Natural killer cell treated with Interleukin-12 subunit alpha and Interleukin-12 subunit beta and Interleukin-15 and Interleukin-18, amount 100 ng/mL, for 72 hours (primary cell): ENCODE measurements around the gene GMPPB. TPM values are rescaled to one million over a fixed set of nuclear protein-coding genes. Genes with fewer than 3 reads are reported as not detected.

Experiments used
- ATAC-seq, 2 donors: fragments of 150-1000 bp; cut with Tn5 transposase in 1 of 2; sonication (Bioruptor Pico), chemical (Tn5 transposase) in 1 of 2; 2 replicates each; pipeline ENCODE4 v1.10.0; 2021
- DNase-seq: peaks from one replicate; pipeline ENCODE4 v3.0.0; 2022; ENCODE audit warnings: low spot score
- H3K27ac Mint-ChIP-seq, 2 donors: 1 replicate in 1 of 2; 2 replicates in 1 of 2; pipeline ENCODE4 v1.8.0; 2022; ENCODE audit warnings: mixed read lengths in 2 of 2, mild to moderate bottlenecking in 1 of 2, moderate library complexity in 1 of 2
- H3K27me3 Mint-ChIP-seq, 2 donors: 1 replicate in 1 of 2; 2 replicates in 1 of 2; pipeline ENCODE4 v1.8.0; 2022; ENCODE audit warnings: mixed read lengths in 2 of 2
- H3K36me3 Mint-ChIP-seq: one replicate; pipeline ENCODE4 v1.8.0; 2022; ENCODE audit warnings: mixed read lengths
- H3K4me1 Mint-ChIP-seq, 2 donors: 1 replicate in 1 of 2; 2 replicates in 1 of 2; pipeline ENCODE4 v1.8.0; 2022; ENCODE audit warnings: low read depth in 2 of 2, mixed read lengths in 2 of 2, mild to moderate bottlenecking in 1 of 2
- H3K4me3 Mint-ChIP-seq: one replicate; pipeline ENCODE4 v1.8.0; 2022; ENCODE audit warnings: mixed read lengths
- H3K9me3 Mint-ChIP-seq: 2 replicates; pipeline ENCODE4 v1.8.0; 2022; ENCODE audit warnings: mixed read lengths
- total RNA-seq, 2 donors: library from RNA; stranded (reverse); gene quantifications; one replicate each; pipeline ENCODE4 v1.2.3, GENCODE V29; 2022

The GMPPB gene
- total RNA-seq, 2 donors from 2014 or later = 83.5 to 110 TPM

DNA sequence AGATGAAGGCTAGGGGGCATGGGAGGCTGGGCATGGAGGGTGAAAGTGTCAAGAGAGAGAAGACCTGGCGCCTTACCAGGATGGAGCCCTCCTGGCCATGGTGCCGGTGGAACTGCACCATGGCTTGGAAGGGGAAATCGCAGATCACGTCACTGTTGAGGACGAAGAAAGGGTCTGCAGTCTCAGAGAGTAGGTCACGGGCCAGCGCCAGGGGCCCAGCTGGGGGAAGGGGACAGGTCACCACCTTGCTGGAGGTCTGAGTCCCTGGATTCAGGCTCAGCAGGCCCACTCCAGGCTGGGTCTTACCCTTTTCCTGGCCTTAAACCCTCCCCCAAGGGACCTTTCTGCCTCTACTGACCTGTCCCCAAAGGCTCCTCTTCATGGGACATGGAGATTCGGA lies 855 bp downstream of the GMPPB start:
- H3K27me3 Mint-ChIP-seq = no peaks in the 10 kb centered on the region
- no peaks in the 10 kb centered on the region for H3K9me3 Mint-ChIP-seq
- ATAC-seq (no peak), DNase-seq (no peak)
- H3K36me3 Mint-ChIP-seq = no peaks in the 10 kb centered on the region
- peak overlapping the region; percentile 93 to 97 for H3K27ac Mint-ChIP-seq
- H3K4me1 Mint-ChIP-seq = peaks cover 29 to 38% of the 10 kb centered on the region in 2 donors
- H3K4me3 Mint-ChIP-seq = peak overlapping the region; percentile 89

DNA sequence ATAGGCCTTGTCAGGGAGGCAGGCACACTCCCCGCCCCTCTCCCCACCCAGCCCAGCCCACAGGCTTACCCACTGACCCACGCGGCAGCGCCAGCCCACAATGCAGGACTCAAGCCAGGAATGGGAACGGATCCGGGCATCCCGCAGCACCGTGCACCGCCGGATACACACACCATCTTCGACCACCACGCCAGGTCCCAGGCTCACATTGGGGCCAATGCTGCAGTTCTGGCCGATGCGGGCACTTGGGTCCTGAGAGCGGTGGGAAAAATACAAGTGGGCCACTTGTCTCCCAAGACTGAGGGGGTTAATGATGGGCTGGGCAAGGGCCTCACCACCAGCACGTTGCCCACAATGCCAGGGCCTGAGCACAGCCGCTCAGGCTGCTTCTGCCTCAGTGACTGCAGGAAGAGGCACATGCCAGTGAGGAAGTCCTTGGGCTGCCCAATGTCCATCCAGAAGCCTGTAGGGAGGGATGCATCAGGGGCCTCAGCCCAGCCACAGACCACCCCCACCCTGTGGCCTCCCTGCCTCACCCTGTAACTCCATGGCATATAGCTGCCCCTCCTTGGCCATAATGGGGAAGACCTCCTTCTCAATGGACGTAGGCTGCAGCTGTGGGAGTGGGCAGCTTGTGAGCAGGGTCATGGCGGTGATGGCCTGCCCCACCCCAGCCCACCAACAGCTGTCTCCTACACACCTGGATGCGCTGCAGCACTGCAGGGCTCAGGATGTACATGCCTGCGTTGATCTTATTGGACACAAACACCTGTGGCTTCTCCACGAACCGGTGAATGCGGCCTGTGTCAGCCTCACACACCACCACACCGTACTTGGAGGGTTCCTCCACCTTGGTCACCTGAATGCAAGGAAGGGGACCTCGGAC lies 1.6 kb downstream of the GMPPB start:
- Mint-ChIP-seq H3K27me3 (no peaks in the 10 kb centered on the region), H3K4me1 (peaks cover 29 to 41% of the 10 kb centered on the region in 2 donors), H3K9me3 (no peaks in the 10 kb centered on the region), H3K4me3 (peak overlapping the region; percentile 89), H3K27ac (peak overlapping the region; percentile 93 to 97), H3K36me3 (no peaks in the 10 kb centered on the region)
- ATAC-seq (no peak), DNase-seq (no peak)

- no peak for ATAC-seq
Measured at GRCh38 chr3:49721596-49721895, 2.2 kb downstream of the GMPPB start.

GRCh38 chr3:49720855-49721595 lies 2.7 kb downstream of the GMPPB start:
- peak overlapping the region; percentile 15 for H3K4me3 Mint-ChIP-seq
- H3K9me3 Mint-ChIP-seq = no peaks in the 10 kb centered on the region
- H3K36me3 Mint-ChIP-seq = no peaks in the 10 kb centered on the region
- H3K27ac Mint-ChIP-seq = peak overlapping the region; percentile 39 to 67
- no peak for ATAC-seq
- peaks cover 29 to 41% of the 10 kb centered on the region in 2 donors for H3K4me1 Mint-ChIP-seq
- no peak for DNase-seq
- no peaks in the 10 kb centered on the region for H3K27me3 Mint-ChIP-seq

More at GRCh38 chr3:49721596-49721895, 2.2 kb downstream of the GMPPB start:
- Mint-ChIP-seq H3K27ac (peak overlapping the region in 1 of 2 donors; percentile 39), H3K4me1 (peaks cover 29 to 41% of the 10 kb centered on the region in 2 donors), H3K4me3 (no peak overlapping the region), H3K27me3 (no peaks in the 10 kb centered on the region), H3K36me3 (no peaks in the 10 kb centered on the region), H3K9me3 (no peaks in the 10 kb centered on the region)
- no peak for DNase-seq

DNA sequence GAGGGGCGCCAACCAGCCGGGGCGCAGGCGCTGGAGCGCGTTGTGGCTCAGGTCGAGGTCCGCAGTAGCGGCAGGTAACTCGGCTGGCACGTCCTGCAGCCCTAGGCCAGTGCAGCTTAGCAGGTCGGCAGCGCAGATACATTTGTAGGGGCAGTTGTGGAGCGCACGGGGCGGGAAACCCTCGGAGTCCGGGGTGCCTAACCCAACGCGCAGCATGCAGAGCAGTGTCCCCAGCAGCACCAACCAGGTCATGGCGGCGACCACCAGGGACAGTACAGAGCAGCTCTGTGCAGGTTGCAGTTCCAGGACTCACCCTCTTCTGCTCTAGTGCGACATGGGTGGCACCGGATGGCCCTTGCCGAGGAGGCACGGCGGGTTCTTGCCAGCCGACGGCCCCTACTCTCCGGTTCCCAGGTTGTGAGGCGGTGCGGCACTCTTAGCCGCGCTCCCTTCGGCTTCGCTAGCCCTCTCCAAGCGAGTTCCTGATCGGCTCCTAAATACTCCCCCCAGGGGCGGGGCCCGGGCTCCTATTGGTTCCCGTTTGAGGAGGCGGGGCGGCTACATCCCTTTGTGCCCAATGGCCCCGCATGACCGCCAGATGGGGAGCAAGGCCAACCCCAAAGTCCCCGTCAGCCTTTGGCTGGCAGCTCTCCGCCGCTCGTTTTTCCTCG lies 4.4 kb downstream of the GMPPB start, which contains the start of gene AMIGO3:
TSS of gene AMIGO3 (minus strand) at position 471 of the 671 bp plus-strand sequence. CDS start at position 252, 219 bp downstream.
- ATAC-seq (peak; percentile 74 to 79), DNase-seq (peak; percentile 94)
- Mint-ChIP-seq H3K27me3 (no peaks in the 10 kb centered on the region), H3K36me3 (no peaks in the 10 kb centered on the region), H3K27ac (peak within 1 kb of the TSS; percentile 66 to 82), H3K4me1 (peaks cover 28 to 41% of the 10 kb centered on the region in 2 donors), H3K9me3 (no peaks in the 10 kb centered on the region), H3K4me3 (peak within 1 kb of the TSS; percentile 84)

DNA sequence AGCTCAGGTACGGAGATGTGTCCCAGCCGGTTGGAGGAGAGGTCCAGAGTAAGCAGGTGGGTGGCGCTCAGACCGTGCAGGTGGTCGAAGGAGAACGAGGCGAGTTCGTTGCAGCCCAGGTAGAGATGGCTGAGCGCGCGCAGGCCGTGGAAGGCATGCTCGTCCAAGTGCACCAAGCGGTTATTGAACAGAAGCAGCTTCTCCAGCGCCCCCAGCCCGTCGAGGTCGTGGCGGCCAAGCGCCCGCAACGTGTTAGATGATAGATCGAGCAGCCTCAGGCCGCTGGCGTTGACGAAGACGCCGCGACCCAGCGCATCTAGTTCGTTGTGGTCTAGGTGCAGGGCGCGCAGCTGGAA lies 4.9 kb downstream of the GMPPB start:
- DNase-seq = no peak
- Mint-ChIP-seq H3K9me3 (no peaks in the 10 kb centered on the region), H3K4me3 (peak overlapping the region; percentile 84), H3K27me3 (no peaks in the 10 kb centered on the region), H3K4me1 (peaks cover 24 to 40% of the 10 kb centered on the region in 2 donors), H3K27ac (peak overlapping the region; percentile 66 to 82), H3K36me3 (no peaks in the 10 kb centered on the region)
- ATAC-seq = no peak

DNA sequence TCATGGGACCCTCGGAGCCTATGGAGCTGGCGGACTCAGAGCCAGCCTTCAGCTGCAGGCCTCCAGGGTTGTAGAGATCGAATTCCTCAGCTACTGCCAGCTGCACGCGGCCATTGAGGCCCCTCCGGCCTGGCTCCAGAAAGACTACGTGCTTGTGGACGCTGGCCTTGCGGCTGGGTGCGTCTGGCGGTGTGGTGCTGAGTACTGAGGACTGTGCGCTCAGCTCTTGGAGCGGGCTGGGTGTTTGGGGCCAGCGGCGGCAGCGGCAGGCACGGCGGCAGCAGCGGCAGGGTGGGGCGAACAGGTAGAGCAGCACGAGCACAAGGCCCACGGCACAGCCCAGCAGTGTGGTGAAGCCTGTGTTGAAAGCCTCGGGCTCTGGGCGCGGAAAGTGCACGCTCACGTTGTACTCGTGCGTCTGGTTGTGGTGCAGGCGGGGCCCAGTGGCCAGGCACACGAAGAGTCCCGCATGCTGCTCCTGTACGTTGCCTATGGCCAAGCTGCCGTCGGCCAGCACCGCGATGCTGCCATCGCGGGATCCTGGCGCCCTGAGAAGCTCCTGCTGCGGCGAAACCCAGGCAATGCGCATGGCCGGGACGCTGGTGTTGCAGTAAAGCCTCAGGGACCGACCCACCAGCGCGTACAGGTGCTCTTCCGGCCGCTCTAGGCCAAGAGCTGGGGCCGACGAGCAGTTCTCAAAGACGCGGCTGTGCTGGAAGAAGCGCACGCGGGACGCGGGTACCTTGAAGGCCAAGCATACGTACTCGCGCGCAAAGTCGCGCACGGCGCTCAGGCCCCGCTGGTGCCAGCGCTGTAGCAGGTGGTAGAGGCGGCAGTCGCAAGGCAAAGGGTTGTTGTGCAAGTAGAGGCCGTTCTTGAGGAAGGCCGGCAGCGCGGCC lies 5.5 kb downstream of the GMPPB start:
- Mint-ChIP-seq H3K9me3 (no peaks in the 10 kb centered on the region), H3K27ac (peak overlapping the region; percentile 66 to 82), H3K27me3 (no peaks in the 10 kb centered on the region), H3K4me3 (peak overlapping the region; percentile 84), H3K36me3 (no peaks in the 10 kb centered on the region), H3K4me1 (peaks cover 24 to 40% of the 10 kb centered on the region in 2 donors)
- DNase-seq (no peak), ATAC-seq (no peak)

DNA sequence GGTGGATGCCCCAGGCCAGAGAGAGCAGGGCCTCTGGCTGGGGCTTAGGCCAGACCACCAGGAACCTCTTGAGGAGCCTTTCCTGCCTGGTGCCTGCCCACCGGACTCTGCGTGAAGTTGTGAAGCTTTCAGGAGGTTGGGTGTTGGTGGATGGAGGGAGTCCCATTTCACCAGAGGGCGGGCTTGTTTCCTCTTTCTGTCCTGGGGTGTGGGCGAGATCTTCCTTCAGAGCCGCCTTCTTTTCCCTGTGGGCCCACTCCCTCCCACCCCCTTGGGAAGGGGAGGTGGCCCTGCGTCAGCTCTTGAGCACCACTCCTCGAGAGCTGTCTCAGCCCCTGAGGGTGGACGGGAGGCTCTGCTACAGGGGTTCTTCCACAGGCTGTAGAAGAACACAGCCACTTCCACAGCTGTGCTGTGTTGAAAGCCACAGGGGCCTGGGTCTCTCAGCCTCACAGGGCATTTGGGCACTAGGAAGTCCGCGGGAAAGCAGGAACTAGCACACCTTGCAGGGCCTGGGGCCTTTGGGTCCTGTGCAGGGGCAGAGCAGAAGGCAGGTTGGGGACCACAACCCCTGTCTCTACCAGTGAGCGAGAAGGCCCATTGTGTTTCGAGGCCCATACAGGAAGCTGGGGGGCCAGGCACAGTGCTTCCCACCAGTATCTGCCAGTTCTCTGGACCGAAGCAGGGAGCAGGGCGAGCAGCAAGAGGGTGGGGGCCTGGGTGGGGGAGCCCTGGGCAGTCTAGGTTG lies 6.4 kb downstream of the GMPPB start:
- Mint-ChIP-seq H3K27ac (no peak overlapping the region), H3K36me3 (no peaks in the 10 kb centered on the region), H3K9me3 (no peaks in the 10 kb centered on the region), H3K4me3 (no peak overlapping the region), H3K27me3 (no peaks in the 10 kb centered on the region), H3K4me1 (peaks cover 20 to 35% of the 10 kb centered on the region in 2 donors)
- DNase-seq (peak; percentile 34), ATAC-seq (no peak)

GRCh38 chr3:49716691-49717210 lies 7.0 kb downstream of the GMPPB start:
- Mint-ChIP-seq H3K4me3 (no peak overlapping the region), H3K9me3 (no peaks in the 10 kb centered on the region), H3K27me3 (no peaks in the 10 kb centered on the region), H3K36me3 (no peaks in the 10 kb centered on the region), H3K27ac (no peak overlapping the region), H3K4me1 (peaks cover 26 to 35% of the 10 kb centered on the region in 2 donors)
- DNase-seq (peak; percentile 34), ATAC-seq (no peak)

DNA sequence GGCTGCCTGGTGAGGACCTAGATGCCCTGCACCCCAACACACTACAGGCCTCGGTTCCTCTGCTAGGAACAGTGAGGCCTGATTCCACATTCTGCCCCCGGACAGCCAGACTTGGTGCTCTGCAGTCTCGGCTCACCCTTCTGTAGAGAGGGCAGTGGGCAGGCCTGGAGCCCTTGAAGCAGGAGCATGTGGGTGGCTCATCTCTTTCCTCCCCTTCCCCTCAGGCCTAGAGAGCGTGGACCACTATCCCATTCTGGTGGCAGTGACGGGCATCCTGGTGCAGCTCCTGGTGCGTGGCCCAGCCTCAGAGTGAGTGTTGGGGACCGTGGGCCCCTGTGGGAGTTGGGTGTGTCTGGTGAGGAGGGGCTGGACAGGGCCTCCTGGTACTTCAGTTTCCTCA lies 7.6 kb downstream of the GMPPB start:
- H3K36me3 Mint-ChIP-seq = no peaks in the 10 kb centered on the region
- peaks cover 28 to 39% of the 10 kb centered on the region in 2 donors for H3K4me1 Mint-ChIP-seq
- H3K9me3 Mint-ChIP-seq = no peaks in the 10 kb centered on the region
- no peaks in the 10 kb centered on the region for H3K27me3 Mint-ChIP-seq
- peak; percentile 59 for DNase-seq
- no peak overlapping the region for H3K27ac Mint-ChIP-seq
- H3K4me3 Mint-ChIP-seq = no peak overlapping the region
- ATAC-seq = no peak

- Mint-ChIP-seq H3K4me3 (no peak overlapping the region), H3K27ac (no peak overlapping the region), H3K4me1 (peaks cover 24 to 35% of the 10 kb centered on the region in 2 donors)
Measured at GRCh38 chr3:49715611-49716121, 8.1 kb downstream of the GMPPB start.

More at GRCh38 chr3:49715611-49716121, 8.1 kb downstream of the GMPPB start:
- DNase-seq = peak; percentile 54
- Mint-ChIP-seq H3K36me3 (no peaks in the 10 kb centered on the region), H3K27me3 (no peaks in the 10 kb centered on the region), H3K9me3 (no peaks in the 10 kb centered on the region)
- no peak for ATAC-seq
